Fibroblast of mammary gland (primary cell): ENCODE data around the gene RPLP2.

Experiments
- DNase-seq: peaks from one replicate; pipeline ENCODE4 v3.0.0-alpha.2; 2010; ENCODE audit warnings: low read depth
- H3K4me3 ChIP-seq: 2 replicates; pipeline ENCODE4 v1.5.1; 2011; ENCODE audit warnings: low read depth, mild to moderate bottlenecking, low read length, moderate library complexity; ENCODE audit not compliant: control insufficient read depth
- TF ChIP-seq, protein P1 (sequence below): conservative IDR thresholded peaks from 2 replicates; pipeline ENCODE4 v1.5.1; 2011; ENCODE audit warnings: low read depth, low read length, inconsistent platforms; ENCODE audit not compliant: control insufficient read depth, insufficient read depth

RPLP2 gene

DNA sequence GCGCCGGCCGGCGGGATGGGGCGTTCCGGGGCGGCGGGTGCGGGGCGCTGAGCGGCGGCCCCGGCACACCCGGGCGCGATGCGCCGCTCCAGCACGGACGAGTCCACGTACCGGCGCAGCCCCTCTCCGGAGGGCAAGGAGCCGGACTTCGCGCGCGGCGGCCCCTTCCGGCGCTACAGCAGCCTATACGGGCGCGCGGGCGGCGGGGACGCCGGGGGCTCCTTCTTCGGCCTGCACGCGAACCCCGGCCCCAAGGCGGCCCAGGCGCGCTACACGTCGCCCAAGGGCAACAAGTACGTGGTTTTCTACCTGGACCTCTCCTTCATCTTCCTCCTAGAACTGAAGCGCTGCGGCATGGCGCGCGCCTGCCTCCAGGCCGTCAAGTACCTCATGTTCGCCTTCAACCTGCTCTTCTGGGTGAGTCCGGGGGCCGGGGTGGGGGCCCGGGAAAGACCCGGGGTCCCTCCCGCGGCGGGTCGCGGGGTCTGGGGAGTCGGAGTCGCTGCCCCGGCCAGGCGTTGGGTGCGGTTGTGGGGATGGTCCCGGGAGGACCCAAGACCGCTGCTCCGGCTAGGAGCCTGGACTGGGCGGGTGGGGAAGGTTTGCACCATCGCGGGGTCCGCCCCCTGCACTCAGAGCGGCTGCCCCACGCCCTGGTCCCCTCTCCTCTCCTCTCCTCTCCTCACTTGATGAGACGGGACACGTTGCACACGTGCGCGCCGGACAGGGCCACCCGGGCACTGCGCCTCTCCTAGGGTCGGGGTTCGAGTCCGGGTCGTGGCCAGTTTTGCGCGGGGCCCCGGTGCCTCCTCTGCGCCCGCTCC, 40.4 kb downstream of the RPLP2 start:
- DNase-seq: no peak
- TF ChIP-seq, protein P1, sequence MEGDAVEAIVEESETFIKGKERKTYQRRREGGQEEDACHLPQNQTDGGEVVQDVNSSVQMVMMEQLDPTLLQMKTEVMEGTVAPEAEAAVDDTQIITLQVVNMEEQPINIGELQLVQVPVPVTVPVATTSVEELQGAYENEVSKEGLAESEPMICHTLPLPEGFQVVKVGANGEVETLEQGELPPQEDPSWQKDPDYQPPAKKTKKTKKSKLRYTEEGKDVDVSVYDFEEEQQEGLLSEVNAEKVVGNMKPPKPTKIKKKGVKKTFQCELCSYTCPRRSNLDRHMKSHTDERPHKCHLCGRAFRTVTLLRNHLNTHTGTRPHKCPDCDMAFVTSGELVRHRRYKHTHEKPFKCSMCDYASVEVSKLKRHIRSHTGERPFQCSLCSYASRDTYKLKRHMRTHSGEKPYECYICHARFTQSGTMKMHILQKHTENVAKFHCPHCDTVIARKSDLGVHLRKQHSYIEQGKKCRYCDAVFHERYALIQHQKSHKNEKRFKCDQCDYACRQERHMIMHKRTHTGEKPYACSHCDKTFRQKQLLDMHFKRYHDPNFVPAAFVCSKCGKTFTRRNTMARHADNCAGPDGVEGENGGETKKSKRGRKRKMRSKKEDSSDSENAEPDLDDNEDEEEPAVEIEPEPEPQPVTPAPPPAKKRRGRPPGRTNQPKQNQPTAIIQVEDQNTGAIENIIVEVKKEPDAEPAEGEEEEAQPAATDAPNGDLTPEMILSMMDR: no peak
- H3K4me3 ChIP-seq: peak overlapping the region; percentile 7

DNA sequence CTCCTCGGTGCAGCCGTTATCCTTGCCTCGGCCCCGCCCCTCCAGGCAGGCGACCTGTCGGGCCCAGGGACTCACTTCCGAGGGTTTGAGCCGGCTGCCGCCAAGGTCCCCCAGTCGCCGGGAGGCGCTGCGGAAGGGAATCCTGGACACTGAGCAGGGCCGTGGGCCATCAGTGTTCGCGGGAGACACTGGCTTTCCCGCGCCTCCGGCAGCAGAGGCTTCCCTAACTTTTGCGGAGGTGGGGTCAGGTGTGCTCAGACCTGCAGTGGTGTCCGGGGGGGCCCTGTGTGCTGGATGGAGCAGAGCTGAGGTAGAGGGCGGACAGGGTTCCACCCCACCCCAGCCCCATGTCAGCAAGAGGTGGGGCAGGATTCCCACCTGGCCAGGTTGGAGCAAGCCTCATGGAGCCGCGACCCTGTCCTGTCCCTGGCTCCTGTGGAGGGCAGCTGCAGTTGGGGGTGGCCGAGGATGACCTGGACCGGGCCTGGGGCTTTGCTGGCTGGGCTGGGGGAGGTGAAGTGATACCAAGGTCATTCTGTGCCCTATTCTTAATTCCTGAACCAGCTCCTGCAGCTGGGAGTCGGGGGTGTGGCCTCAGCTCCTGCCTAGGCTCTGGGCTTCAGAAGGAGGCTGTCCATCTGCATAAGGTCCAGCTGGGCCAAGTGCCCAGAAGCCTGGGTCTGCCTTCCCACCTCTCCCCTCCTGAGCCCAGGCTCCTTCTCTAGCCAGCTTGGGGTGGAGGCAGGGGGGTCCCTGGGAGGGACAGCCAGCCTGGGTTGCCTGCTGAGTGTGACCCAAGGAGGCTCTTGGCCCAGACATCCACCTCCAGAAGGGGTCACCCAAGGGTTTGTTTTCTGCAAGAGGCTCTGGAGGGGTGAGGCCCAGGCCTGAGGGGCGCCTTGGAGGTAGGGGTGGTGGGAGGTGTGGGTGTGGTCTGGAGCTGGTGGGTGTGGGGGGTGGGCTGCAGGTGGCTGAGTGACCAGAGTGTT, 41.3 kb downstream of the RPLP2 start:
- no peak overlapping the region for H3K4me3 ChIP-seq
- no peak for DNase-seq
- TF ChIP-seq, protein P1: no peak

DNA sequence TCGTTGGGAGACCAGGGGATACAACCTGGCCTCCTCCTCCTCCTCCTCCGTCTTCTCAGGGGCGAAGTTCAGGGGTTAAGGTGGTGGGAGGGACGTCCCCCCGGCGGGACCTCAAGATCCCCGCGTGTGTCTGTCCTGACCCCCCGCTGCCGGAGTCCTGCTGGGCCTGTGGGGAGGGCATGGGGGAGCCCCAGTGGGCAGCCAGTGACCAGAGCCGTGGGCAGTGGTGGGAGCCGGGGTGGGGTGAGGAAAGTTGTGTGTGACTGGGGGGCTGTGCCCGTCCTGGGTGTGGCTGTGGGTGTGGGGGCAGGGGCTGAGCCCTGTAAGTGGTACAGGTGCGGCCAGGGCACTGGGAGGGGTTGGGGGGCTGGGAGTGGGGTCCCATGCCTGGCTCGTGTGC, 43.0 kb downstream of the RPLP2 start:
- TF ChIP-seq, protein P1: no peak
- DNase-seq: no peak
- H3K4me3 ChIP-seq: no peak overlapping the region

DNA sequence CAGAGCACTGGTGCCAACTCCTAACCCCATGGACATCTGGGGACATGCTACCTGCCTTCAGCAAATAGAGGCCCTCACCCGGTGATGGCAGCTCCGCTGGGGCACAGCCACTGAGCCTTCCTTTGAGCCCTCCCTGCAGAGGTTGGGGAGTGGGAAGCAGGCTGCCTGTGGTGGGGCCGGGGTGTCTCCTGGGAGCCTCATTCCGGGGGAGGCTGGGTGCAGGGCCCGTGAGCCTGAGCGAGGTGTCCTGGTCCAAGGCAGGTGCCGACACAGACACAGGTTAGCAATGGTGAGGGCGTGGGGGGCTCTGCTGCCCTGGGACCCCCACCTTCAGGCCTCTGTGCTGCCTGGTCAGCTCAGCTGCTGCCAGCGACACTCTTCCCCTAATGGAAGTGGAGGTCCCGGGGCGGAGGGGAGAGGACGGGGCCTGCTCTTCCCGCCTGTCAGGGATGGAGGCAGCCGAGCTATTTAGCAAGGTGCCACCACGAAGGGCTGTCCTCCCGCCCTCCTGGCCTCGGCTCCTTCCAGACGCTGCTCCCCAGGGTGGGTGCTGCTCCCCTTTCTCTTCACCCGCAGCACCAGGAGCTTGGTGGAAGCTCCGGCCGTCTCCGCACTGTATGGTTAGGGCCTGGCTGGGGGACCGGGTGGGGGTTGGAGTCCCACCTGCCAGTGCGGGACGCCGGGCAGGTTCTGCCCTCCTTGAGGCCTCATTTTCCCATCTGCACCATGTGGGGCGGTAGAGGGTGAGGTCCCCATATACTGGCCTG, 44.1 kb downstream of the RPLP2 start:
- H3K4me3 ChIP-seq: no peak overlapping the region
- TF ChIP-seq, protein P1: no peak
- DNase-seq: no peak

DNA sequence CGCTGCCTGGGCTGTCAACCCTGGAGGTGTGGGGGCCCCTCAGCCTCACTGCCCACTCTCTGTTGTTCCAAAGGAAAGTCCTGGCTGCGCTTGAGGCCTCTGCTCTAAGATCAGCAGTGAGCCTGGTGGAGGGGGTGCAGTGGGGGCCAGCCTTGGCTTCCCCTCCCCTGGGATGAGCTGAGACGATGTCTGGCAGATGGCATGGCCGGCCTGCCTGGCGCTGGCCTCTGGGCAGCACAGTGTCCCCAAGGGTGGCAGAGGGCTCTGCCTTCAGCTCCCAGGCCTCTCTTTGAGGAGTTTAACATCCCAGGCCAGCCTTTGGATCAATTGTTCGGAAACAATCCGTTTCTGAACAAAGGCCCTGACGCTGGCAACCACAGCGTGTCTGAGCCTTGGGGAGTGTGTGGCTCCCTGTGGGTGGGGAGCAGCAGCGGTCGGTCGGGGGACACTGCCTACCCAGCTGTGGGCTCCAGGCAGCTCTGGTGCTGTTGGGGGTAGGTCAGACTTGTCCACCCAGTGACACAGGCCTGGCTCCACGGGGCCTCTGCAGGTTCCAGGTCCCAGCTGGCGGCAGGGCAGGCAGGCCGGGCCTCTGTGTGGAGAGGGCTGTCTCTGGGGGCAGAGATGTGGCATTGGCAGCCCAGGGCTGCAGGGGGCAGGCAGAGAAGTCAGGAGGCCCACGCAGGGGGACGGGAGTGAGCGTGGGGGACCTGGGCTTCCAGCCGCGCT, 45.0 kb downstream of the RPLP2 start:
- no peak for DNase-seq
- TF ChIP-seq, protein P1: no peak
- no peak overlapping the region for H3K4me3 ChIP-seq

DNA sequence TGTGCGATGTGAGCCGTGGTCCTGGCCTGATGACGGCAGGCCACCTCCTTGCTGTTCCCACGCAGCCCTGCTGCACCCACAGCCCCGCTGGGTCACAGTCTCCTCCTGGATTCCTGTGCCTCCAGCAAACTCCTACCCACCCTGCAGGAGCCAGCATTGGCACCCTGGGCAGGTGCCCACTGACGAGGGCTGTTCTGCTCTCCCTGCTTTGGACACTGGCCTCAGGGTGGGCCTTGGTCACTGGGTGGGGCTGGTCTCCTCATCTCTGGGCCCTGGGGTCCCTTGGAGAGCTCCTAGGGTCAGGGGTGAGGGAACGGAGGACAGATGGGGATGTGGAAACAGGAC, 45.5 kb downstream of the RPLP2 start:
- H3K4me3 ChIP-seq: no peak overlapping the region
- no peak for DNase-seq
- TF ChIP-seq, protein P1: no peak
